GOT3 (cell line): ENCODE data around the gene PATJ.

Experiments
- DNase-seq: peaks from one replicate; lab custom pipeline; 2025; ENCODE audit warnings: mixed read lengths; lab: John Stamatoyannopoulos, UW

PATJ gene

GRCh38 chr1:61981870-61982660, 239.8 kb downstream of the PATJ start:
- DNase-seq = no peak

- DNase-seq = no peak
Measured at GRCh38 chr1:61983236-61983635, 241.0 kb downstream of the PATJ start.

GRCh38 chr1:61992257-61992656, 250.0 kb downstream of the PATJ start:
- DNase-seq = no peak

- DNase-seq = no peak
Measured at GRCh38 chr1:61993331-61993961, 251.2 kb downstream of the PATJ start.

- DNase-seq = no peak
Measured at GRCh38 chr1:61995641-61996040, 253.4 kb downstream of the PATJ start.

GRCh38 chr1:61997123-61997522, 254.8 kb downstream of the PATJ start:
- no peak for DNase-seq

- DNase-seq = no peak
Measured at GRCh38 chr1:62003777-62004176, 261.5 kb downstream of the PATJ start.

GRCh38 chr1:62006690-62007089, 264.4 kb downstream of the PATJ start:
- no peak for DNase-seq

- DNase-seq = no peak
Measured at GRCh38 chr1:62011006-62011405, 268.7 kb downstream of the PATJ start.

GRCh38 chr1:62012095-62012494, 269.8 kb downstream of the PATJ start:
- DNase-seq = no peak

- no peak for DNase-seq
Measured at GRCh38 chr1:62012836-62013235, 270.6 kb downstream of the PATJ start.

- no peak for DNase-seq
Measured at GRCh38 chr1:62013264-62013663, 271.0 kb downstream of the PATJ start.

GRCh38 chr1:62022382-62022983, 280.2 kb downstream of the PATJ start:
- no peak for DNase-seq

GRCh38 chr1:62024690-62025089, 282.4 kb downstream of the PATJ start:
- no peak for DNase-seq

- DNase-seq = no peak
Measured at GRCh38 chr1:62025154-62025553, 282.9 kb downstream of the PATJ start.

- DNase-seq = no peak
Measured at GRCh38 chr1:62025892-62026291, 283.6 kb downstream of the PATJ start.

- DNase-seq = no peak
Measured at GRCh38 chr1:62029704-62030103, 287.4 kb downstream of the PATJ start.

- DNase-seq = no peak
Measured at GRCh38 chr1:62034790-62035189, 292.5 kb downstream of the PATJ start.

- DNase-seq = no peak
Measured at GRCh38 chr1:62037274-62037673, 295.0 kb downstream of the PATJ start.

- no peak for DNase-seq
Measured at GRCh38 chr1:62038594-62039284, 296.5 kb downstream of the PATJ start.

- no peak for DNase-seq
Measured at GRCh38 chr1:62040450-62040849, 298.2 kb downstream of the PATJ start.

GRCh38 chr1:62040973-62041372, 298.7 kb downstream of the PATJ start:
- DNase-seq = no peak

- DNase-seq = no peak
Measured at GRCh38 chr1:62043154-62043553, 300.9 kb downstream of the PATJ start.
